Heart right ventricle (tissue), 16 donors: ENCODE measurements around the gene NEUROG3. TPM values are rescaled to one million over a fixed set of nuclear protein-coding genes. Genes with fewer than 3 reads are reported as not detected.

ENCODE experiments used
- ATAC-seq, 8 donors: fragments of 200-7000 bp; cut with Tn5 transposase; one replicate each; pipeline ENCODE4 v1.9.1; 2020; ENCODE audit warnings: mild to moderate bottlenecking in 8 of 8, moderate library complexity in 8 of 8, moderate number of reproducible peaks in 1 of 8
- DNase-seq, 2 donors: peaks; one replicate each; pipeline ENCODE4 v3.0.0-alpha.2; 2020
- H3K27ac ChIP-seq, 10 donors: fragments of 200-600 bp; sonication (generic) in 2 of 10; one replicate each; pipeline versions ENCODE4 v1.5.0 to v1.8.0; 2020 to 2022; ENCODE audit warnings: mild to moderate bottlenecking in 3 of 10
- H3K27me3 ChIP-seq, 7 donors: fragments of 200-600 bp; one replicate each; pipeline ENCODE4 v1.8.0; 2021 to 2022; ENCODE audit warnings: mild to moderate bottlenecking in 2 of 7
- H3K36me3 ChIP-seq, 9 donors: fragments of 200-600 bp; sonication (generic) in 1 of 9; one replicate each; pipeline versions ENCODE4 v1.5.0 to v1.8.0; 2020 to 2022; ENCODE audit warnings: mild to moderate bottlenecking in 2 of 9
- H3K4me1 ChIP-seq, 9 donors: fragments of 200-600 bp; sonication (generic) in 1 of 9; one replicate each; pipeline versions ENCODE4 v1.5.0 to v1.8.0; 2020 to 2022; ENCODE audit warnings: mild to moderate bottlenecking in 4 of 9
- H3K4me3 ChIP-seq, 10 donors: fragments of 200-600 bp; sonication (generic) in 2 of 10; one replicate each; pipeline versions ENCODE4 v1.5.0 to v1.8.0; 2020 to 2022; ENCODE audit warnings: mild to moderate bottlenecking in 7 of 10, moderate library complexity in 2 of 10
- H3K9me3 ChIP-seq, 11 donors: fragments of 200-600 bp in 10 of 11; sonication (generic) in 2 of 11; one replicate each; pipeline versions ENCODE4 v1.5.0 to v1.8.0; 2013 to 2022; ENCODE audit warnings: mild to moderate bottlenecking in 2 of 11, control low read depth in 1 of 11, moderate library complexity in 1 of 11
- WGBS, 2 donors: extraction: QIAGEN DNeasy Blood & Tissue Kit; methylation state at CpG; one replicate each; pipeline ENCODE4 v1.1.7; 2013; ENCODE audit warnings: inconsistent platforms in 1 of 2; 5-methylcytosine and 5-hydroxymethylcytosine counted together
- intact Hi-C, 10 donors: fragments of 100-400 bp; cut with DNase I; formaldehyde crosslinking; loops; one replicate each; pipeline versions ENCODE4 v1.11.1 to v1.14.2; 2022
- polyA plus RNA-seq, 2 donors: library from polyadenylated mRNA; stranded (reverse); fragments of 200-250 nt; gene quantifications; one replicate each; pipeline ENCODE4 v1.2.3, GENCODE V29; 2013
- total RNA-seq, 10 donors: library from RNA; stranded (reverse); fragmentation: NEBNext Ultra II Directional in 3 of 10; extraction: Animal tissue kit (Norgen Biotek cat#: 25700) in 3 of 10; gene quantifications; one replicate each; pipeline versions ENCODE4 v1.2.1 to v1.2.4, GENCODE V29; 2021 to 2023
- TF ChIP-seq, protein P1 (sequence below), 9 donors: fragments of 200-600 bp; sonication (generic) in 2 of 9; IDR thresholded peaks; one replicate each; pipeline versions ENCODE4 v1.5.0 to v1.8.0; 2021 to 2022; ENCODE audit warnings: antibody characterized with exemption in 9 of 9, mild to moderate bottlenecking in 5 of 9, moderate library complexity in 1 of 9
- donor health status: Arrhythmogenic right ventricular cardiomyopathy.
- donor health status: ischemic (EF 13 %, LVEDD 7.1; RV severe dilation, severe dysfunction).
- donor health status: healthy with polysubstance abuse.
- donor health status: DM: no; HTN: yes; CAD: no.
- donor health status: DM: no; HTN: no; CAD: no.
- donor health status: ischemic (EF 25% LVEDD 6.9; RV normal size, moderate dysfunction).
- donor health status: ischemic (EF 25% LVEDD 5.7; RV mildly dilated, moderate dysfunction).
- donor health status: healthy.
- donor health status: DM: yes; HTN: yes; CAD: no.
- donor health status: Ischemic cardiomyopathy.
- donor health status: ischemic (EF 35%, LVEDD 5.7; RV mildly dilated, moderate dysfunction).
- donor health status: nonischemic (EF 11% LVEDD 7.7; RV severe dilation, severe dysfunction).
- donor health status: DM: yes; HTN: yes; CAD: no.
- donor health status: PGD.
- donor health status: ischemic (EF 29% LVEDD 5.4; RV normal size, mild dysfunction).
- donor health status: nonischemic (EF 23%, LVEDD 6.1; RV moderate dilation, normal function).

NEUROG3 gene
- total and polyA plus RNA-seq, 12 donors: 0.19 TPM; not detected in 11

GRCh38 chr10:69527961-69528360 lies 45.3 kb downstream of the NEUROG3 start:
- Histone ChIP-seq H3K27ac (no peak overlapping the region), H3K36me3 (no peaks in the 10 kb centered on the region), H3K9me3 (peaks cover 0 to 10% (median 0%) of the 10 kb centered on the region in 11 donors), H3K27me3 (no peaks in the 10 kb centered on the region), H3K4me3 (no peak overlapping the region), H3K4me1 (no peaks in the 10 kb centered on the region)
- intact Hi-C loops: no loop called here
- ATAC-seq: no peak
- 95 to 98% methylated on average over 11 of the region's 11 CpGs for WGBS, 2 donors
- DNase-seq: no peak
- TF ChIP-seq, protein P1, sequence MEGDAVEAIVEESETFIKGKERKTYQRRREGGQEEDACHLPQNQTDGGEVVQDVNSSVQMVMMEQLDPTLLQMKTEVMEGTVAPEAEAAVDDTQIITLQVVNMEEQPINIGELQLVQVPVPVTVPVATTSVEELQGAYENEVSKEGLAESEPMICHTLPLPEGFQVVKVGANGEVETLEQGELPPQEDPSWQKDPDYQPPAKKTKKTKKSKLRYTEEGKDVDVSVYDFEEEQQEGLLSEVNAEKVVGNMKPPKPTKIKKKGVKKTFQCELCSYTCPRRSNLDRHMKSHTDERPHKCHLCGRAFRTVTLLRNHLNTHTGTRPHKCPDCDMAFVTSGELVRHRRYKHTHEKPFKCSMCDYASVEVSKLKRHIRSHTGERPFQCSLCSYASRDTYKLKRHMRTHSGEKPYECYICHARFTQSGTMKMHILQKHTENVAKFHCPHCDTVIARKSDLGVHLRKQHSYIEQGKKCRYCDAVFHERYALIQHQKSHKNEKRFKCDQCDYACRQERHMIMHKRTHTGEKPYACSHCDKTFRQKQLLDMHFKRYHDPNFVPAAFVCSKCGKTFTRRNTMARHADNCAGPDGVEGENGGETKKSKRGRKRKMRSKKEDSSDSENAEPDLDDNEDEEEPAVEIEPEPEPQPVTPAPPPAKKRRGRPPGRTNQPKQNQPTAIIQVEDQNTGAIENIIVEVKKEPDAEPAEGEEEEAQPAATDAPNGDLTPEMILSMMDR (IDR thresholded peaks at IDR 0.05): no peak

Other genes starting within 250 kb of the NEUROG3 start
- under 1 TPM in 8 of 10 donors, not detected in 2; 0.15 to 0.93 (median 0.25) TPM for gene TACR2, start 156.5 kb downstream of the NEUROG3 start, total RNA-seq
- under 1 TPM in 1 of 2 donors, not detected in 1; 0.13 TPM for gene TACR2, start 156.5 kb downstream of the NEUROG3 start, polyA plus RNA-seq
- gene TSPAN15, start 122.0 kb downstream of the NEUROG3 start, total RNA-seq: 10 to 100 TPM in 5 of 10 donors, 1 to 10 TPM in 5; 5.0 to 16.5 (median 9.4) TPM
- 10 to 100 TPM; 15.4 to 18.2 TPM for gene TSPAN15, start 122.0 kb downstream of the NEUROG3 start, polyA plus RNA-seq
- 1 to 10 TPM; 1.4 to 9.0 (median 5.2) TPM for gene FAM241B, start 56.8 kb upstream of the NEUROG3 start, total RNA-seq
- 1 to 10 TPM; 2.8 to 3.7 TPM for gene FAM241B, start 56.8 kb upstream of the NEUROG3 start, polyA plus RNA-seq
- gene COL13A1, start 228.5 kb upstream of the NEUROG3 start, total RNA-seq: 1 to 10 TPM in 9 of 10 donors, under 1 TPM in 1; 0.70 to 6.8 (median 2.9) TPM
- gene COL13A1, start 228.5 kb upstream of the NEUROG3 start, polyA plus RNA-seq: 1 to 10 TPM; 2.1 to 2.5 TPM